Measurements from ENCODE around the gene BABAM2.

GRCh38 chr2:28349546-28350165 is 459.1 kb downstream of the BABAM2 start:
- no peak for TF ChIP-seq RCOR1 (IDR thresholded peaks at IDR 0.05; ENCODE audit: insufficient replicate concordance, low read length)
- TF ChIP-seq, protein P1, sequence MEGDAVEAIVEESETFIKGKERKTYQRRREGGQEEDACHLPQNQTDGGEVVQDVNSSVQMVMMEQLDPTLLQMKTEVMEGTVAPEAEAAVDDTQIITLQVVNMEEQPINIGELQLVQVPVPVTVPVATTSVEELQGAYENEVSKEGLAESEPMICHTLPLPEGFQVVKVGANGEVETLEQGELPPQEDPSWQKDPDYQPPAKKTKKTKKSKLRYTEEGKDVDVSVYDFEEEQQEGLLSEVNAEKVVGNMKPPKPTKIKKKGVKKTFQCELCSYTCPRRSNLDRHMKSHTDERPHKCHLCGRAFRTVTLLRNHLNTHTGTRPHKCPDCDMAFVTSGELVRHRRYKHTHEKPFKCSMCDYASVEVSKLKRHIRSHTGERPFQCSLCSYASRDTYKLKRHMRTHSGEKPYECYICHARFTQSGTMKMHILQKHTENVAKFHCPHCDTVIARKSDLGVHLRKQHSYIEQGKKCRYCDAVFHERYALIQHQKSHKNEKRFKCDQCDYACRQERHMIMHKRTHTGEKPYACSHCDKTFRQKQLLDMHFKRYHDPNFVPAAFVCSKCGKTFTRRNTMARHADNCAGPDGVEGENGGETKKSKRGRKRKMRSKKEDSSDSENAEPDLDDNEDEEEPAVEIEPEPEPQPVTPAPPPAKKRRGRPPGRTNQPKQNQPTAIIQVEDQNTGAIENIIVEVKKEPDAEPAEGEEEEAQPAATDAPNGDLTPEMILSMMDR (conservative IDR thresholded peaks at IDR 0.05; ENCODE audit: low read depth, low read length) = no peak
